Thyroid gland (tissue), 4 donors: ENCODE results near the gene OBSCN. TPM values are rescaled to one million over a fixed set of nuclear protein-coding genes. Genes with fewer than 3 reads are reported as not detected.

ENCODE experiments used
- DNase-seq, 2 donors: peaks; one replicate each; pipeline ENCODE4 v3.0.0-alpha.2; 2019
- H3K27ac ChIP-seq, 3 donors: fragments of 200-600 bp; sonication (generic); 1 replicate in 2 of 3; 2 replicates in 1 of 3; pipeline ENCODE4 v1.5.1; 2016 to 2019; ENCODE audit warnings: mild to moderate bottlenecking in 1 of 3, moderate library complexity in 1 of 3
- H3K27me3 ChIP-seq: fragments of 200-600 bp; sonication (generic); one replicate; pipeline ENCODE4 v1.5.1; 2019
- H3K36me3 ChIP-seq, 2 donors: fragments of 200-600 bp; sonication (generic); one replicate each; pipeline ENCODE4 v1.5.1; 2016 to 2019
- H3K4me1 ChIP-seq, 2 donors: fragments of 200-600 bp; sonication (generic); one replicate each; pipeline ENCODE4 v1.5.1; 2017 to 2019
- H3K4me3 ChIP-seq, 3 donors: fragments of 200-600 bp; sonication (generic); replicated peaks in 1 of 3; 1 replicate in 2 of 3; 2 replicates in 1 of 3; pipeline ENCODE4 v1.5.1; 2016; ENCODE audit warnings: mild to moderate bottlenecking in 1 of 3
- H3K9me3 ChIP-seq: fragments of 200-600 bp; sonication (generic); one replicate; pipeline ENCODE4 v1.5.1; 2017
- POLR2A ChIP-seq, 2 donors: fragments of 450-650 bp; IDR thresholded peaks; one replicate each; pipeline ENCODE4 v1.6.1; 2017; ENCODE audit warnings: antibody characterized with exemption in 2 of 2, mild to moderate bottlenecking in 2 of 2, moderate library complexity in 1 of 2
- WGBS, 2 donors: methylation state at CpG; one replicate each; pipeline ENCODE4 v1.1.5; 2017; 5-methylcytosine and 5-hydroxymethylcytosine counted together
- intact Hi-C: fragments of 100-400 bp; cut with DNase I; formaldehyde crosslinking; loops from one replicate; pipeline ENCODE4 v1.15.1; 2023
- total RNA-seq, 4 donors: library from RNA; depleted of rRNA; stranded (reverse); fragments of >200 nt; gene quantifications; one replicate each; pipeline ENCODE4 v1.2.3, GENCODE V29; 2016
- TF ChIP-seq, protein P1 (sequence below), 6 experiments: fragments of 200-600 bp in 3 of 6; fragments of 450-650 bp in 3 of 6; sonication (generic) in 3 of 6; IDR thresholded peaks; one replicate each; pipeline ENCODE4 v1.5.1; 2016 to 2019; ENCODE audit warnings: antibody characterized with exemption in 6 of 6, mild to moderate bottlenecking in 2 of 6, inconsistent platforms in 1 of 6, moderate library complexity in 1 of 6

Gene OBSCN
- total RNA-seq, 4 donors from 2014 or later, result 24.0 to 35.1 (median 31.5) TPM

DNA sequence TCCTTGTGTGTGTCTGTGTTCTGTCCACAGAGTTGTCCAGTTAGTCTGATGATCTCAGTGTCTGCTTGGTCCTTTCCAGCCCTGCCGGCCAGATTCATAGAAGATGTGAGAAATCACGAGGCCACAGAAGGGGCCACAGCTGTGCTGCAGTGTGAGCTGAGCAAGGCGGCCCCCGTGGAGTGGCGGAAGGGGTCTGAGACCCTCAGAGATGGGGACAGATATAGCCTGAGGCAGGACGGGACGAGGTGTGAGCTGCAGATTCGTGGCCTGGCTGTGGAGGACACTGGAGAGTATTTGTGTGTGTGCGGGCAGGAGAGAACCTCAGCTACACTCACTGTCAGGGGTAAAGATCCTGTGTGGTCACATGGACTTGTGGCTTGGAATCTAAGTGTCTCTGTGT is 95.8 kb downstream of the OBSCN start:
- Histone ChIP-seq H3K4me3 (no peak overlapping the region), H3K27me3 (no peaks in the 10 kb centered on the region), H3K27ac (no peak overlapping the region), H3K36me3 (no peaks in the 10 kb centered on the region), H3K4me1 (no peaks in the 10 kb centered on the region), H3K9me3 (no peaks in the 10 kb centered on the region)
- no peak for DNase-seq
- 93 to 95% methylated on average over 9 of the region's 9 CpGs for WGBS, 2 donors
- intact Hi-C loops, result no loop called here
- TF ChIP-seq POLR2A (IDR thresholded peaks at IDR 0.05), result no peak
- TF ChIP-seq, protein P1, sequence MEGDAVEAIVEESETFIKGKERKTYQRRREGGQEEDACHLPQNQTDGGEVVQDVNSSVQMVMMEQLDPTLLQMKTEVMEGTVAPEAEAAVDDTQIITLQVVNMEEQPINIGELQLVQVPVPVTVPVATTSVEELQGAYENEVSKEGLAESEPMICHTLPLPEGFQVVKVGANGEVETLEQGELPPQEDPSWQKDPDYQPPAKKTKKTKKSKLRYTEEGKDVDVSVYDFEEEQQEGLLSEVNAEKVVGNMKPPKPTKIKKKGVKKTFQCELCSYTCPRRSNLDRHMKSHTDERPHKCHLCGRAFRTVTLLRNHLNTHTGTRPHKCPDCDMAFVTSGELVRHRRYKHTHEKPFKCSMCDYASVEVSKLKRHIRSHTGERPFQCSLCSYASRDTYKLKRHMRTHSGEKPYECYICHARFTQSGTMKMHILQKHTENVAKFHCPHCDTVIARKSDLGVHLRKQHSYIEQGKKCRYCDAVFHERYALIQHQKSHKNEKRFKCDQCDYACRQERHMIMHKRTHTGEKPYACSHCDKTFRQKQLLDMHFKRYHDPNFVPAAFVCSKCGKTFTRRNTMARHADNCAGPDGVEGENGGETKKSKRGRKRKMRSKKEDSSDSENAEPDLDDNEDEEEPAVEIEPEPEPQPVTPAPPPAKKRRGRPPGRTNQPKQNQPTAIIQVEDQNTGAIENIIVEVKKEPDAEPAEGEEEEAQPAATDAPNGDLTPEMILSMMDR (IDR thresholded peaks at IDR 0.05), result no peak

DNA sequence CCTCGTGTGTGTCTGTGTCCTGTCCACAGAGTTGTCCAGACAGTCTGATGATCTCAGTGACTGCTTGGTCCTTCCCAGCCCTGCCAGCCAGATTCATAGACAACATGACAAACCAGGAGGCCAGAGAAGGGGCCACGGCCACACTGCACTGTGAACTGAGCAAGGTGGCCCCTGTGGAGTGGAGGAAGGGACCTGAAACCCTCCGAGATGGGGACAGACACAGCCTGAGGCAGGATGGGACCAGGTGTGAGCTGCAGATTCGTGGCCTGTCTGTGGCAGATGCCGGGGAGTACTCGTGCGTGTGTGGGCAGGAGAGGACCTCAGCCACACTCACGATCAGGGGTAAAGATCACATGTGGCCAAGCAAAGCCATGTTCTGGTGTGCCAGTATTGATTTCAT is 96.4 kb downstream of the OBSCN start:
- Histone ChIP-seq H3K9me3 (no peaks in the 10 kb centered on the region), H3K36me3 (no peaks in the 10 kb centered on the region), H3K27me3 (no peaks in the 10 kb centered on the region), H3K4me1 (no peaks in the 10 kb centered on the region), H3K4me3 (no peak overlapping the region), H3K27ac (no peak overlapping the region)
- no peak for TF ChIP-seq POLR2A (IDR thresholded peaks at IDR 0.05)
- TF ChIP-seq, protein P1 (IDR thresholded peaks at IDR 0.05), result no peak
- intact Hi-C loops, result no loop called here
- no peak for DNase-seq
- WGBS, 2 donors, result 83 to 88% methylated on average over 8 of the region's 8 CpGs

DNA sequence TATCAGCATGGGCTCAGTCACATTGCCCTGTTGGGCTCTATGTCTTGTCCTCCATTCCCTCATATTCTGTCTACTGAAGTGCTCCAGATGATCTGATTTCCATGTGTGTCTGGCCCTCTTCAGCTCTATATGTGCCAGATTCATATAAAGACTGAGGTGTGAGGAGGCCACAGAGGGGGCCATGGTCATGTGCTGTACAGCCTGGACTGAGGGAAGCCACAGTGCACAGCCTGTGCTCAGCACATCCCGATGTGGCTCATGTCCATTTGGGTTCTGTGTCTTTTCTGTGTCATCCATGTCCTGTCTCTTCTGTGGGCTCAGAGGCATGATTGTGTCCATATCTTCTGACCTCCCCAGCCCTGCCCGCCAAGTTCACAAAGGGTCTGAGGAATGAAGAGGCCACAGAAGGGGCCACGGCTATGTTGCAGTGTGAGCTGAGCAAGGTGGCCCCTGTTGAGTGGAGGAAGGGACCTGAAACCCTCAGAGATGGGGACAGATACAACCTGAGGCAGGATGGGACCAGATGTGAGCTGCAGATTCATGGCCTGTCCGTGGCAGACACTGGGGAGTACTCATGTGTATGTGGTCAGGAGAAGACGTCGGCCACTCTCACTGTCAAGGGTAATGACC is 97.0 kb downstream of the OBSCN start:
- Histone ChIP-seq H3K27ac (no peak overlapping the region), H3K36me3 (no peaks in the 10 kb centered on the region), H3K9me3 (no peaks in the 10 kb centered on the region), H3K4me3 (no peak overlapping the region), H3K4me1 (no peaks in the 10 kb centered on the region), H3K27me3 (no peaks in the 10 kb centered on the region)
- DNase-seq, result no peak
- TF ChIP-seq, protein P1 (IDR thresholded peaks at IDR 0.05), result no peak
- TF ChIP-seq POLR2A (IDR thresholded peaks at IDR 0.05), result no peak
- WGBS, 2 donors, result 91% methylated on average over 6 of the region's 6 CpGs
- intact Hi-C loops, result no loop called here

DNA sequence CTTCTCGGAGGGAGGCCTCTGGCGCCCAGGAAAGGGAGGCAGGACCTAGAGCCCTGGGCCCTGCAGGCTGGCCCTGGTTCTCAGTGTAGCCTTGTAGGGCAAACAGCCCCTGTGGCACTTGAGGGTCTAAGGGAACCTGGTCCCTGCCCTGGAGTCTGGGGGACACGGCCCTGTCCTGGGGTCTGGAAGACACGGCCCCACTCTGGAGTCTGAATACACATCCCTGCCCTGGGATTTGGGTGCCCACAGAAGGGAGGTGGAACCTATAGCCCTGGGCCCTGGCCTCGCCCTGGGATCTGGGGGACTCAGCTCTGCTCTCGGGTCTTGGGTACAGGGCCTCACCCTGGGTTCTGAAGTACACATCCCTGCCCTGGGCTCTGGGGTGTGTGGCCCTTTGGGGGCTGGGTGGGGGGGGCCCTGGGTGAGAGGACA is 97.9 kb downstream of the OBSCN start:
- H3K9me3 ChIP-seq, result no peaks in the 10 kb centered on the region
- DNase-seq, result no peak
- no peaks in the 10 kb centered on the region for H3K36me3 ChIP-seq
- intact Hi-C loops, result no loop called here
- no peaks in the 10 kb centered on the region for H3K27me3 ChIP-seq
- TF ChIP-seq, protein P1 (IDR thresholded peaks at IDR 0.05), result no peak
- no peak for TF ChIP-seq POLR2A (IDR thresholded peaks at IDR 0.05)
- WGBS, 2 donors, result 100% methylated on average over 2 of the region's 6 CpGs
- no peak overlapping the region for H3K4me3 ChIP-seq
- H3K4me1 ChIP-seq, result no peaks in the 10 kb centered on the region
- H3K27ac ChIP-seq, result no peak overlapping the region

DNA sequence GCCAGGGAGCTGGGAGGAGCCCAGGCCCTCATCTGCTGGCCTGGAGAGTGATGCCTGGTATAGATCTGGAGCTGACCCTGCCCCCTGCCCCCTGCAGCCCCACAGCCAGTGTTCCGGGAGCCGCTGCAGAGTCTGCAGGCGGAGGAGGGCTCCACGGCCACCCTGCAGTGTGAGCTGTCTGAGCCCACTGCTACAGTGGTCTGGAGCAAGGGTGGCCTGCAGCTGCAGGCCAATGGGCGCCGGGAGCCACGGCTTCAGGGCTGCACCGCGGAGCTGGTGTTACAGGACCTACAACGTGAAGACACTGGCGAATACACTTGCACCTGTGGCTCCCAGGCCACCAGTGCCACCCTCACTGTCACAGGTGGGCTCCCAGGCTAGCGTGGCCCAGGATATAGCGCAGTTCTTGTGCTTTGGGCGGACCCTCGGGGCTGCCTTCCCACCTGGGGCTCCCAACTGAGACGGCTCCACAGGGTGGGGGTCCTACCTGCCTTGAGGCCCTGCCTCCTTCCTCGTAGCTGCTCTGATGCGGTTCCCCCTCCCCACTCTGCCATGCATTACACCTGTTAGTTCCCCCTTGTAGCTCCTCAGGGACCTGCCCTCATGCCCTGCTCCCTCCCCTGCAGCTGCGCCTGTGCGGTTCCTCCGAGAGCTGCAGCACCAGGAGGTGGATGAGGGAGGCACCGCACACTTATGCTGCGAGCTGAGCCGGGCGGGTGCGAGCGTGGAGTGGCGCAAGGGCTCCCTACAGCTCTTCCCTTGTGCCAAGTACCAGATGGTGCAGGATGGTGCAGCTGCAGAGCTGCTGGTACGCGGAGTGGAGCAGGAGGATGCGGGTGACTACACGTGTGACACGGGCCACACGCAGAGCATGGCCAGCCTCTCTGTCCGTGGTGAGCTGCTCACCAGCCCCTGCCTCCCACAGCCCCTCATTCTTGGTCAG is 98.7 kb downstream of the OBSCN start:
- WGBS, 2 donors, result 60 to 66% methylated on average over 8 to 22 of the region's 35 CpGs
- Histone ChIP-seq H3K27me3 (no peaks in the 10 kb centered on the region), H3K4me1 (no peaks in the 10 kb centered on the region), H3K27ac (no peak overlapping the region), H3K36me3 (no peaks in the 10 kb centered on the region), H3K9me3 (no peaks in the 10 kb centered on the region), H3K4me3 (no peak overlapping the region)
- intact Hi-C loops, result no loop called here
- no peak for TF ChIP-seq POLR2A (IDR thresholded peaks at IDR 0.05)
- TF ChIP-seq, protein P1 (IDR thresholded peaks at IDR 0.05), result no peak
- no peak for DNase-seq
